ENCODE data around the gene RUNDC3A. TPM values are rescaled to one million over a fixed set of nuclear protein-coding genes. Genes with fewer than 3 reads are reported as not detected.

Gene RUNDC3A
- total RNA-seq, 1 experiment from 2014 or later, result 5.2 TPM

- TF ChIP-seq ZSCAN18 (CRISPR knock-in tag; IDR thresholded peaks at IDR 0.05) (no peak), USF1 (CRISPR knock-in tag; IDR thresholded peaks at IDR 0.05) (no peak), GRHL2 (CRISPR knock-in tag; IDR thresholded peaks at IDR 0.05; ENCODE audit: insufficient replicate concordance, severe bottlenecking) (no peak), TCF7 (CRISPR knock-in tag; IDR thresholded peaks at IDR 0.05; ENCODE audit: low read depth) (no peak), KAT7 (CRISPR knock-in tag; IDR thresholded peaks at IDR 0.05; ENCODE audit: borderline replicate concordance) (no peak), GTF2I (CRISPR knock-in tag; conservative IDR thresholded peaks at IDR 0.05) (no peak), TEAD1 (CRISPR knock-in tag; IDR thresholded peaks at IDR 0.05) (no peak), ELF4 (CRISPR knock-in tag; IDR thresholded peaks at IDR 0.05; ENCODE audit: low read depth) (no peak)
These were observed 14.7 kb upstream of the RUNDC3A start (continued) for GRCh38 chr17:44293509-44294226.

GRCh38 chr17:44297975-44298374, 10.4 kb upstream of the RUNDC3A start:
- ChIA-PET POLR2A (no interaction called here), CTCF (no interaction called here)
- Mint-ChIP-seq H3K27me3 (ENCODE audit: low read depth) (no peaks in the 10 kb centered on the region), H3K27ac (peak overlapping the region; percentile 5; the same call in 1 of the 2 replicates), H3K9me3 (no peaks in the 10 kb centered on the region), H3K36me3 (no peaks in the 10 kb centered on the region), H3K4me3 (no peak overlapping the region), H3K4me1 (no peaks in the 10 kb centered on the region)
- DNase-seq (ENCODE audit: low spot score) (no peak), ATAC-seq (peak; percentile 34)
- TF ChIP-seq FOXP1 (CRISPR knock-in tag; IDR thresholded peaks at IDR 0.05; ENCODE audit: borderline replicate concordance) (no peak), ZNF416 (CRISPR knock-in tag; IDR thresholded peaks at IDR 0.05) (no peak), GRHL2 (CRISPR knock-in tag; IDR thresholded peaks at IDR 0.05; ENCODE audit: insufficient replicate concordance, severe bottlenecking) (no peak), ZMAT4 (CRISPR knock-in tag; IDR thresholded peaks at IDR 0.05) (no peak), ERG (CRISPR knock-in tag; IDR thresholded peaks at IDR 0.05) (no peak), CREB1 (CRISPR knock-in tag; IDR thresholded peaks at IDR 0.05) (no peak), ZNF425 (CRISPR knock-in tag; conservative IDR thresholded peaks at IDR 0.05) (no peak), CDX4 (CRISPR knock-in tag; IDR thresholded peaks at IDR 0.05; ENCODE audit: borderline replicate concordance) (no peak), AR (CRISPR knock-in tag; IDR thresholded peaks at IDR 0.05) (no peak), STAT6 (CRISPR knock-in tag; conservative IDR thresholded peaks at IDR 0.05; ENCODE audit: low read depth) (no peak), E2F4 (CRISPR knock-in tag; IDR thresholded peaks at IDR 0.05; ENCODE audit: borderline replicate concordance, low read depth) (no peak), JAZF1 (CRISPR knock-in tag; IDR thresholded peaks at IDR 0.05) (no peak), JUN (CRISPR knock-in tag; IDR thresholded peaks at IDR 0.05) (no peak), CREM (CRISPR knock-in tag; IDR thresholded peaks at IDR 0.05) (no peak), FOXJ3 (CRISPR knock-in tag; IDR thresholded peaks at IDR 0.05; ENCODE audit: borderline replicate concordance) (no peak)

All from WTC11 (cell line).